ENCODE results near the gene RGS13.

DNA sequence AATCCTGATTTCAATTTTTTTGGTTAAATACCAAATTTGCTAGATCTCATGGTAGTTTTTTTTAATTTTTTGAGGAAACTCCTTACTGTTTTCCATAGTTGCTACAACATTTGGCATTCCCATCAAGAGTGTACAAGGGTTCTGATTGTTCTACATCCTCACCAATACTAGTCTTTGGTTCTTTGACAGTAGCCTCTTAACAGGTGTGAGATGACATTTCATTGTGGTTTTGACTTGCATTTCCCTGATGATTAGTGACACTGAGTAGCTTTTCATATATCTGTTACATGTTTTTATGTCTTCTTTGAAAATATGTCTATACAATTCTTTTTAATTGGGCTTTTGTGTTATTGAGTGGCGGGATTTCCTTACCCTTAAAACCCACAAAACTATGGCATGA is 20.9 kb upstream of the RGS13 start:
- TF ChIP-seq CTCF (conservative IDR thresholded peaks at IDR 0.05; ENCODE audit: low read depth in 2 of 2): no peak
- TF ChIP-seq POLR2AphosphoS5 (IDR thresholded peaks at IDR 0.05; ENCODE audit: low read depth): no peak
- no peak for TF ChIP-seq EZH2 (IDR thresholded peaks at IDR 0.05; ENCODE audit: low read depth, unreplicated experiment)
- TF ChIP-seq EZH2phosphoT487 (IDR thresholded peaks at IDR 0.05; ENCODE audit: unreplicated experiment): no peak
